K562 (cell line): ENCODE results near the gene ODAD3.

ENCODE experiments used
- IRF2 ChIP-seq: sonication (generic); formaldehyde crosslinking; IDR thresholded peaks from 2 replicates; pipeline ENCODE4 v1.8.1; 2022; ENCODE audit warnings: mild to moderate bottlenecking, missing genetic modification reagents
- POLR2AphosphoS5 ChIP-seq: IDR thresholded peaks from 2 replicates; pipeline ENCODE4 v1.6.1; 2011; ENCODE audit warnings: mild to moderate bottlenecking, low read depth, low read length, moderate library complexity; ENCODE audit not compliant: control insufficient read depth, insufficient read depth
- SP1 ChIP-seq: sonication (generic); formaldehyde crosslinking; IDR thresholded peaks from 2 replicates; pipeline ENCODE4 v1.8.1; 2022; ENCODE audit warnings: mild to moderate bottlenecking, missing genetic modification reagents
- SP2 ChIP-seq: IDR thresholded peaks from 2 replicates; pipeline ENCODE4 v1.6.1; 2011; ENCODE audit warnings: mild to moderate bottlenecking, low read depth, low read length, moderate library complexity; ENCODE audit not compliant: poor library complexity, severe bottlenecking; ENCODE audit errors: extremely low read depth
- ZNF347 ChIP-seq: fragments of 450-650 bp; formaldehyde crosslinking; IDR thresholded peaks from 2 replicates; pipeline ENCODE4 v1.4.0; 2020; ENCODE audit warnings: low read depth, mild to moderate bottlenecking, moderate library complexity
- TF ChIP-seq, protein P1 (sequence below), 3 experiments: IDR thresholded peaks in 2 of 3; conservative IDR thresholded peaks in 1 of 3; 2 replicates each; pipeline ENCODE4 v1.5.1; 2011 to 2012; ENCODE audit warnings: low read length in 3 of 3, mild to moderate bottlenecking in 3 of 3, control low read depth in 2 of 3, improper control_type of control experiment in 1 of 3, inconsistent platforms in 1 of 3, low read depth in 1 of 3, mixed read lengths in 1 of 3, moderate library complexity in 1 of 3; ENCODE audit not compliant: insufficient read depth in 2 of 3

DNA sequence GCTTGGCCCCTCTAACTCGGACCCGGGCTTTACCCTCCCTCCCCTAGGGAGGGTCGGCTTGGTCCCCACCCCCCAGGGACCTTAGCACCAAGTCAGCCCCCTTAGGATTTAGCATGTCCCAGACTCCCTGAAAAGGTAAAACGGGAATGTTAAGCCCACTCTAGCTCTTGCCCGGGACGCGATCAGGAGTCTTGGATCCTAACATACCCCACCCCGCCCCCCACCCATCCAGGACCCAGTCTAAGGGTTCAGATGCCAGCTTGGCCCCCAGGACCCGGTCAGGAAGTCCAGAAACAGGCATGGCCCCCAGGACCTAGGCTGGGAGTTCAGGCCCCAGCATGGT, 51.2 kb downstream of the ODAD3 start:
- TF ChIP-seq POLR2AphosphoS5 (no peak), IRF2 (no peak), SP1 (CRISPR knock-in tag) (no peak), ZNF347 (CRISPR knock-in tag) (no peak), SP2 (no peak)
- TF ChIP-seq, protein P1, sequence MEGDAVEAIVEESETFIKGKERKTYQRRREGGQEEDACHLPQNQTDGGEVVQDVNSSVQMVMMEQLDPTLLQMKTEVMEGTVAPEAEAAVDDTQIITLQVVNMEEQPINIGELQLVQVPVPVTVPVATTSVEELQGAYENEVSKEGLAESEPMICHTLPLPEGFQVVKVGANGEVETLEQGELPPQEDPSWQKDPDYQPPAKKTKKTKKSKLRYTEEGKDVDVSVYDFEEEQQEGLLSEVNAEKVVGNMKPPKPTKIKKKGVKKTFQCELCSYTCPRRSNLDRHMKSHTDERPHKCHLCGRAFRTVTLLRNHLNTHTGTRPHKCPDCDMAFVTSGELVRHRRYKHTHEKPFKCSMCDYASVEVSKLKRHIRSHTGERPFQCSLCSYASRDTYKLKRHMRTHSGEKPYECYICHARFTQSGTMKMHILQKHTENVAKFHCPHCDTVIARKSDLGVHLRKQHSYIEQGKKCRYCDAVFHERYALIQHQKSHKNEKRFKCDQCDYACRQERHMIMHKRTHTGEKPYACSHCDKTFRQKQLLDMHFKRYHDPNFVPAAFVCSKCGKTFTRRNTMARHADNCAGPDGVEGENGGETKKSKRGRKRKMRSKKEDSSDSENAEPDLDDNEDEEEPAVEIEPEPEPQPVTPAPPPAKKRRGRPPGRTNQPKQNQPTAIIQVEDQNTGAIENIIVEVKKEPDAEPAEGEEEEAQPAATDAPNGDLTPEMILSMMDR (IDR thresholded peaks at IDR 0.05 in 2 of 3, conservative IDR thresholded peaks at IDR 0.05 in 1 of 3; ENCODE audit: insufficient read depth in 2 of 3, low read depth in 1 of 3, low read length in 3 of 3) = no peak
